ENCODE data around the gene MOV10.
"Not testable (repeated sequence)": the region's sequence is repeated elsewhere in the genome, so short reads cannot be mapped to it uniquely, and the experiment has no call there.

Gene MOV10, protein sequence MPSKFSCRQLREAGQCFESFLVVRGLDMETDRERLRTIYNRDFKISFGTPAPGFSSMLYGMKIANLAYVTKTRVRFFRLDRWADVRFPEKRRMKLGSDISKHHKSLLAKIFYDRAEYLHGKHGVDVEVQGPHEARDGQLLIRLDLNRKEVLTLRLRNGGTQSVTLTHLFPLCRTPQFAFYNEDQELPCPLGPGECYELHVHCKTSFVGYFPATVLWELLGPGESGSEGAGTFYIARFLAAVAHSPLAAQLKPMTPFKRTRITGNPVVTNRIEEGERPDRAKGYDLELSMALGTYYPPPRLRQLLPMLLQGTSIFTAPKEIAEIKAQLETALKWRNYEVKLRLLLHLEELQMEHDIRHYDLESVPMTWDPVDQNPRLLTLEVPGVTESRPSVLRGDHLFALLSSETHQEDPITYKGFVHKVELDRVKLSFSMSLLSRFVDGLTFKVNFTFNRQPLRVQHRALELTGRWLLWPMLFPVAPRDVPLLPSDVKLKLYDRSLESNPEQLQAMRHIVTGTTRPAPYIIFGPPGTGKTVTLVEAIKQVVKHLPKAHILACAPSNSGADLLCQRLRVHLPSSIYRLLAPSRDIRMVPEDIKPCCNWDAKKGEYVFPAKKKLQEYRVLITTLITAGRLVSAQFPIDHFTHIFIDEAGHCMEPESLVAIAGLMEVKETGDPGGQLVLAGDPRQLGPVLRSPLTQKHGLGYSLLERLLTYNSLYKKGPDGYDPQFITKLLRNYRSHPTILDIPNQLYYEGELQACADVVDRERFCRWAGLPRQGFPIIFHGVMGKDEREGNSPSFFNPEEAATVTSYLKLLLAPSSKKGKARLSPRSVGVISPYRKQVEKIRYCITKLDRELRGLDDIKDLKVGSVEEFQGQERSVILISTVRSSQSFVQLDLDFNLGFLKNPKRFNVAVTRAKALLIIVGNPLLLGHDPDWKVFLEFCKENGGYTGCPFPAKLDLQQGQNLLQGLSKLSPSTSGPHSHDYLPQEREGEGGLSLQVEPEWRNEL

DNA sequence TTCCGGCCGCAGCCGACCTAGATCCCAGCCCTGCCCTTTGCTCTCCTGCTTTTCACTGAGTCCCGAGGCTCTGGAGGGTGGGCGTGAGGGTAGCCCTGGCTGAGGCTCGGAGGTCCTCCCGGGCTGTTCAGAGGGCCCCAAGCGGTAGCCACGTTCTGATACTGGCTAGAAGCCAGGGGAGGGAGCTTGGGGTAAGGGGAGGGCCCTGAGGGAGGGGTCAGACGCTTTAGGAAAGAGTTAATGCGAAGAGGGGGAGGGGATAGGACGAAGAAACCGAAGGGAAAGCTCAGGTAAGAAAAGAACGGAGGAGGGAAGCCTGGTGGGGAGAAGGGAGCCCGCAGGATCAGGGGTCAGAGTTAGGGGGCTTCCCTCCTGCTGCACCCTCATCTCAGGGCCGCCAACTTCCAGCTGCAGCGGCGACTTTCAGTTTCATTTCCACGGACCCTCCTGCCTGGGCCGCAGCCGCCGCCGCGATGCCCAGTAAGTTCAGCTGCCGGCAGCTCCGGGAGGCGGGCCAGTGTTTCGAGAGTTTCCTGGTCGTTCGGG, at the start of gene MOV10:
TSS of gene MOV10 (plus strand) at position 220 of the 546 bp plus-strand sequence. CDS start at position 474, 254 bp downstream.
- intact Hi-C loops (cut with micrococcal nuclease): loop anchor here (2.0 to 5.0 kb wide), 2 partner anchors 30 to 47 kb away; no protein-coding TSS in a partner anchor
- Mint-ChIP-seq H3K36me3 (ENCODE audit: low read depth) (peaks cover 46% of the 10 kb centered on the region), H3K9me3 (no peaks in the 10 kb centered on the region), H3K4me1 (ENCODE audit: low read depth) (peaks cover 34% of the 10 kb centered on the region), H3K4me3 (peak within 1 kb of the TSS; percentile 100), H3K27me3 (peaks cover 9% of the 10 kb centered on the region), H3K27ac (peak within 1 kb of the TSS; percentile 100)

DNA sequence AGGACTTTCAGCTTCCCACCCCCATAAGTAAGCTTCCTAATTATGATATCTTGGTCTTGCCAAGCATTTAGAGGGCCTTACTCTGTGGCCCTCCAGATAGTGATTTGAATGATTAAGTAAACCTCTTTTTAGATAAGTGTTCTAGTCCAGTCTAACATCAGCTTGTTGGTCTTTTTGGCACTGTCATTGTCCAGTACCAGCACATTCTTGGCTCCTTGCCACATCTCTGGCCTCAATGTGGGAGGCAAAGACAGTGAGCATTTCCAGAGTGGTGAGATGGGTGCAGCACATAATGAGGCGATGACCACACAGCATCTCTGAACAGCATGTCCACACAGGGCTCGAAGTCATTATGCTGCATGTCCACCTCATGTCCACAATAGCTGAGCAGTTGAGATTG, 48.8 kb upstream of the MOV10 start:
- Mint-ChIP-seq H3K4me1 (ENCODE audit: low read depth) (peaks cover 50% of the 10 kb centered on the region), H3K36me3 (ENCODE audit: low read depth) (peaks cover 60% of the 10 kb centered on the region), H3K9me3 (no peaks in the 10 kb centered on the region), H3K27ac (no peak overlapping the region), H3K27me3 (no peaks in the 10 kb centered on the region), H3K4me3 (no peak overlapping the region)
- intact Hi-C loops (cut with micrococcal nuclease): loop anchor here (5.0 kb wide), 1 partner anchor 47 kb away; the partner anchor contains the start of gene MOV10

DNA sequence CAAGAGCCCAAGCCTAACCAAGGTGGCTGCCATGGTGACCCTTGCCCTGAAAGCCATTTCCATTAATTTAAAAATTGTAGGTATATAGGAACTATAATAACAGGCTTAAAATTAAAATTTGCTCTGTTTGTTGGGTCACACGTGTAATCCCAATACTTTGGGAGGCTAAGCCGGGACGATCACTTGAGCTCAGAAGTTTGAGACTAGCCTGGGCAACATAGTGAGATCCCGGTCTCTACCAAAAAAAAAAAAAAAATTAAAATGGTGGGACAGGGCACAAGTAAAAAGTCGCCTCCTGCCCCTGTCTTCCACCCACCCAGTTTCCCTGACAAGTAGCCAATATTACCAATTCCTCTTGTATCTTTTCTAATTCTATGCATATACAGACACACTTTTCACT, 48.3 kb upstream of the MOV10 start:
- H3K27me3 Mint-ChIP-seq: no peaks in the 10 kb centered on the region
- no peaks in the 10 kb centered on the region for H3K9me3 Mint-ChIP-seq
- intact Hi-C loops (cut with micrococcal nuclease): loop anchor here (5.0 kb wide), 1 partner anchor 46 kb away; the partner anchor contains the start of gene MOV10
- H3K4me3 Mint-ChIP-seq: no peak overlapping the region
- H3K4me1 Mint-ChIP-seq (ENCODE audit: low read depth): peaks cover 46% of the 10 kb centered on the region
- H3K36me3 Mint-ChIP-seq (ENCODE audit: low read depth): peaks cover 60% of the 10 kb centered on the region
- H3K27ac Mint-ChIP-seq: no peak overlapping the region

DNA sequence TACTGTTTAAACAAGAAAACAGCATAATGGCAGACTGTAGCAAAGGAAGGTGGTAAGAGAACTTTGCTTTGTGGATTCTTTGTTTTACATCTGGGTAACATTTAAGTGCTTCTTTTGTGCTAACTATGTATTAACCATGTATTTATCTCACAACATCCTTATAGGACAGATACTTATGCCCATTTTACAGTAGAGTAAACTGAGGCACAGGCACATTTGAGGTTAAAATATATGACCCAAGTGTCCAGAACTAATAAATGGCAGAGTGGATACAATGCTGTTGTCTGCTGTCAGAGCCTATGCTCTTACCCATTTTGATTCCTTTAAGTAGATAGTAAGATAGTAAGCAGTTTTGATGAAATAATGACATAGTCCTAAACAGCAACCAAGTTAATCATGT, 47.6 kb upstream of the MOV10 start:
- peaks cover 47% of the 10 kb centered on the region for H3K4me1 Mint-ChIP-seq (ENCODE audit: low read depth)
- intact Hi-C loops (cut with micrococcal nuclease): loop anchor here (5.0 kb wide), 1 partner anchor 45 kb away; the partner anchor contains the start of gene MOV10
- H3K9me3 Mint-ChIP-seq: no peaks in the 10 kb centered on the region
- no peak overlapping the region for H3K27ac Mint-ChIP-seq
- H3K36me3 Mint-ChIP-seq (ENCODE audit: low read depth): peaks cover 66% of the 10 kb centered on the region
- no peak overlapping the region for H3K4me3 Mint-ChIP-seq
- no peaks in the 10 kb centered on the region for H3K27me3 Mint-ChIP-seq

DNA sequence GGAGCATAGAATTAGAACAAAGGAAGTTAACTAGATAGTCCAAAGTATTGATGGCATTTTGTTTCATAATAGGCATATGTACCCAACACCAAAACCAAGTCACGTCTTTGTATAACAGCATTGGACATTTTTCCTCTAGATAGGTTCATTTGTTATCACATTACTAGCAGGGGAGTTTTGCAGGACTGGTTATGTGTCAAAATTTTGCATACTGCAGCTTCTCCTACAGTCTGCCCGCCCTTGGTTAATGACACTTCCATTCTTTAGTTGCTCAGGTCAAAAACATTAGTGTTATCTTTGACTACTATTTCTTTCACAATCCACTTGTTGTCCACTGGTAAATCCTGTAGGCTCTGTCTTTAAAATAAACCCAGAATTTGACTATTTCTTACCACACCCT, 45.9 kb upstream of the MOV10 start:
- no peaks in the 10 kb centered on the region for H3K9me3 Mint-ChIP-seq
- no peak overlapping the region for H3K27ac Mint-ChIP-seq
- peaks cover 71% of the 10 kb centered on the region for H3K36me3 Mint-ChIP-seq (ENCODE audit: low read depth)
- peaks cover 52% of the 10 kb centered on the region for H3K4me1 Mint-ChIP-seq (ENCODE audit: low read depth)
- no peak overlapping the region for H3K4me3 Mint-ChIP-seq
- intact Hi-C loops (cut with micrococcal nuclease): loop anchor here (5.0 kb wide), 1 partner anchor 44 kb away; the partner anchor contains the start of gene MOV10
- no peaks in the 10 kb centered on the region for H3K27me3 Mint-ChIP-seq

DNA sequence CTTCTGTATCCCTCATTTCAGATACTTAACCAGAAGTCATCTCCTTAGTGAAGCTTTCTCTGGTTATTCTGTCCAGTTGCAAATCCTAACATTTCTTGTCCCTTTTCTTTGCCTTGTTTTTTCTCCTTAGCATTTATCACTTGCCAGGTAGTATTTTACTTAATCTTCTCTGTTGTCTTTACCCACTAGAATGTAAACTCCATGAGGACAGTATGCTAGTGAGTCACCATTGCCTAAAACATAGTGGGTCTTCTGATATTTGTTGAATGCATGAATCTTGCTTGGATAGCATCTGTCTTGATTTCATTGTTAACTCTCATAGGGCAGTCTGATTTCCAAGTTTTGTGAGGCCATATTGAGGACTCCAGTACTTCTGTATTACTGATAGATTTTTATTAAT, 45.2 kb upstream of the MOV10 start:
- no peak overlapping the region for H3K27ac Mint-ChIP-seq
- H3K4me3 Mint-ChIP-seq: no peak overlapping the region
- H3K9me3 Mint-ChIP-seq: no peaks in the 10 kb centered on the region
- no peaks in the 10 kb centered on the region for H3K27me3 Mint-ChIP-seq
- H3K36me3 Mint-ChIP-seq (ENCODE audit: low read depth): peaks cover 74% of the 10 kb centered on the region
- H3K4me1 Mint-ChIP-seq (ENCODE audit: low read depth): peaks cover 60% of the 10 kb centered on the region
- intact Hi-C loops (cut with micrococcal nuclease): loop anchor here (5.0 kb wide), 1 partner anchor 43 kb away; the partner anchor contains the start of gene MOV10

DNA sequence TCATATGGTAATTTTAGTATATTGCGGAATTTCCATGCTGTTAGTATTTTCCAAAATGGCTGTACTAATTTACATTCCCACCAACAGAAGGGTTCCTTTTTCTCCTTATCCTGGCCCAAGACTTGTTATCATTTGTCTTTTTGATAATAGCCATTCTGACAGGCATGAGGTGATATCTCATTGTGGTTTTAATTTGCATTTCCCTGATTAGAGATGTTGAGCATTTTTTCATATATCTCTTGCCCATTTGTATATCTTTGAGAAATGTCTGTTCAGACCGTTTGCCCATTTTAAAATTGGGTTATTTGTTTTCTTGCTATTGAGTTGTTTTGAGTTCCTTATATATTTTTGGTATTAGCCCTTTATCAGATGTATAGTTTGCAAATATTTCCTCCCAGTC, 40.8 kb upstream of the MOV10 start:
- H3K4me1 Mint-ChIP-seq (ENCODE audit: low read depth): peaks cover 60% of the 10 kb centered on the region
- H3K4me3 Mint-ChIP-seq: no peak overlapping the region
- H3K27me3 Mint-ChIP-seq: no peaks in the 10 kb centered on the region
- intact Hi-C loops (cut with micrococcal nuclease): no loop called here
- no peaks in the 10 kb centered on the region for H3K9me3 Mint-ChIP-seq
- peaks cover 56% of the 10 kb centered on the region for H3K36me3 Mint-ChIP-seq (ENCODE audit: low read depth)
- no peak overlapping the region for H3K27ac Mint-ChIP-seq

DNA sequence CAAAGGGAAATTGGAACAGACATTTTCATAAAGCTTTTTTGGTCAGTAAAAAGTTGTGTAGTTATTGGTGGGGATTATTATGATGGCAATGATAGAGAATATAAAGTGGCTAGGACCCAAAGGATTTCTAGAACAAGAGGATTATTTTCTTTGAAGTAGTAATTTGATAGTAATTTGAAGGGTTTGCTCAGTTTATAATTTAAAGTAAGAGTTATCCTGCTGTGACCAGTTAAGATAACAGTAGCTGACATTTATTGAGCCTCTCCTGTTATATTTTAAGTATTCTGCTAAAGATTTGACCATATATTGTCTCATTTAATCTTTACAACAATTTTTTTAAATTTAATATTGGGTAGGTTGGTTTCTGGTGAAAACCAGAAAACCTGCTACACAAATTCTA, 40.1 kb upstream of the MOV10 start:
- Mint-ChIP-seq H3K4me3 (no peak overlapping the region), H3K36me3 (ENCODE audit: low read depth) (peaks cover 48% of the 10 kb centered on the region), H3K4me1 (ENCODE audit: low read depth) (peaks cover 53% of the 10 kb centered on the region), H3K27ac (no peak overlapping the region), H3K9me3 (no peaks in the 10 kb centered on the region), H3K27me3 (no peaks in the 10 kb centered on the region)
- intact Hi-C loops (cut with micrococcal nuclease): no loop called here

DNA sequence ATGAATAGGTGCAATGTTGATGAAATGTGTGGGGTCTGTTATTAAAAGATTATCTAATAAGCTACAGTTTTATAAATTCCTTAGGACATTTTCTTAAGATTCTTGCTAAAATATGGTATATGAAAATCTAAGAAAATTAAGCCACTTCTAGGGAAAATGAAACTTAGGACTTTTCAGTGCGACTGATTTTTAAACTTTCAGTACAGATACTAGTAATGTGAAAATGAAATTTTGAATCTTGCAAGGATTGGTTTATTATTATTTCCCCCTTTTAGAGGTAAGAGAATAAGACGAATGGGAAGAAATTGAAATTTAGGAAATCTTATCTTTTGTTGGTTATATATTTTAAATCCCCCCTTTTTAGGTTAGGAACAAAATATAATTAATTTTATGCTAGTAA, 38.4 kb upstream of the MOV10 start:
- Mint-ChIP-seq H3K4me1 (ENCODE audit: low read depth) (peaks cover 48% of the 10 kb centered on the region), H3K27me3 (no peaks in the 10 kb centered on the region), H3K27ac (no peak overlapping the region), H3K4me3 (no peak overlapping the region), H3K36me3 (ENCODE audit: low read depth) (peaks cover 34% of the 10 kb centered on the region), H3K9me3 (no peaks in the 10 kb centered on the region)
- intact Hi-C loops (cut with micrococcal nuclease): no loop called here

DNA sequence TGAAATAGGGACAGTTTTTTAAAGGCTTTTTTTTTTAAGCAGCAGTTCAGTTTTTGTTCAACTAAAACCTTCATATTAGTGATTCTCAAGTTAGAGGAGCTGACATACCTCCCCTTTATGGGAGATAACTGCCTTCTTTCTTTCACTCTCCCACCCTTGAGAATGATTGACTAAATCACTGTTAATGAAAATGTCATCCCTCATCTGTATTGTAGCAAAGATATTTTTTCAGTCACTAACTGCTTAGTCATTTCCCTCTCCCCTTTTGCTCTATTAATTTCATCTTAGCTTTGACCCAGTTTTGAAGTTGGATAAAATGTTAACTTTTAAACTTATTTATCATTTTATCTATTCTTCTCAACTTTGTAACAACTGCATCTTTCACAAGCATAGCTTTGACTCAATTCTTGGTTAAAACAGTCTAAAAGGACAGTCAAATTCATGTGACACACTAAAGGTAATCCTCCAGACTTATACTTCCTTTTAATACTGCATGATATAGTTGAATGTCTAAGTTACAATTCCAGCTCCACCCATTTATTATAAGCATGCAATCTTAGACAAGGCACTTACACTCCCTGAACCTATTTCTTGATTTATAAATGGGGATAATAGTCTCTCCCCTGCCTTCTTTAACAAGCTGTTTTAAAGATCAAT, 37.7 kb upstream of the MOV10 start:
- Mint-ChIP-seq H3K27me3 (no peaks in the 10 kb centered on the region), H3K36me3 (ENCODE audit: low read depth) (peaks cover 28% of the 10 kb centered on the region), H3K4me3 (no peak overlapping the region), H3K4me1 (ENCODE audit: low read depth) (peaks cover 48% of the 10 kb centered on the region), H3K9me3 (no peaks in the 10 kb centered on the region), H3K27ac (no peak overlapping the region)
- intact Hi-C loops (cut with micrococcal nuclease): no loop called here

DNA sequence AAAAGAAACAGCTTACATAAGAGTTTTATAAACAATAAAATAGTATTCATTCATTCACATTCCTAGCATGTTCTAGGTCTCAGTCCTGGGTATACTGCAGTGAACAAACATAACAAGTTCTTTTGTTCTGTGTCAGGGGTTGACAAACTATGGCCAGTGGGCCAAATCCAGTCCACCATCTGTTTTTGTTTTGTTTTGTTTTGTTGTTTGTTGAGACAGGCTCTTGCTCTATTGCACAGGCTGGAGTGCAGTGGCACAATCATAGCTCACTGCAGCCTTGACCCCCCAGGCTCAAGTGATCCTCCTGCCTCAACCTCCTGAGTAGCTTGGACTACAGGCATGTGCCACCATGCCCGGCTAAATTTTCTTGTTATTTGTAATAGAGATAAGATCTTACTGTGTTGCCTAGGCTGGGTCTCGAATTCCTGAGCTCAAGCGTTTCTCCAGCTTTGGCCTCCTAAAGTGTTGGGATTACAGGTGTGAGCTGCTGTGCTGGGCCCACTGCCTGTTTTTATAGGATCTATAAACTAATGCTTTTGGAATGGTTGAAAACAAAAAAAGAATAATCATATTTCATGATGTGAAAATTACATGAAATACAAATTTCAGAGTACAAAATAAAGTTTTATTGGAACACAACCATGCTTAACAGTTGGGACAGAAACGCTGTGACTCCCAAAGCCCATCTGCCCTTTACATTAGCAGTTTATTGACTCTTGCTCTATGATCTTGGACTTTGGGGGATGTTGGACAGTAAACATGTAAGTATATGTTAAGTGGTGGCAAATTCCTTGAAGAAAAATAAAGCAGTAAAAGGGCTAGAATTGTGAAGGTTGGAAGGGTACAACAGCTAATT, 37.0 kb upstream of the MOV10 start:
- intact Hi-C loops (cut with micrococcal nuclease): no loop called here
- Mint-ChIP-seq H3K27me3 (no peaks in the 10 kb centered on the region), H3K4me3 (no peak overlapping the region), H3K27ac (peak overlapping the region; percentile 33), H3K36me3 (ENCODE audit: low read depth) (peaks cover 28% of the 10 kb centered on the region), H3K4me1 (ENCODE audit: low read depth) (peaks cover 41% of the 10 kb centered on the region), H3K9me3 (no peaks in the 10 kb centered on the region)

DNA sequence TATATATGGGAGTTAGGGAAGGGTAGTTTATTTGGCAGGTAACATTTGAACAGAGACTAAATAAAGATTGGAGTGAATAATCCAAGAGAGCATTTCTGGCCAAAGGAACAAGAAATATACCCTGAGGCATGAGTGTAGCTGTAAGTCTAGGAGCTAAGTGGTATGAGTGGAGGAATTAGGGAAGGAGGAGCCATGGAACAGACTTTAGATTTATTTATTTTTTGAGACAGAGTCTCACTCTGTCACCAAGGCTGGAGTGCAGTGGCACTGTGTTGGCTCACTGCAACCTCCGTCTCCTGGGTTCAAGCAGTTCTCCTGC, 36.4 kb upstream of the MOV10 start:
- H3K36me3 Mint-ChIP-seq (ENCODE audit: low read depth): peaks cover 27% of the 10 kb centered on the region

DNA sequence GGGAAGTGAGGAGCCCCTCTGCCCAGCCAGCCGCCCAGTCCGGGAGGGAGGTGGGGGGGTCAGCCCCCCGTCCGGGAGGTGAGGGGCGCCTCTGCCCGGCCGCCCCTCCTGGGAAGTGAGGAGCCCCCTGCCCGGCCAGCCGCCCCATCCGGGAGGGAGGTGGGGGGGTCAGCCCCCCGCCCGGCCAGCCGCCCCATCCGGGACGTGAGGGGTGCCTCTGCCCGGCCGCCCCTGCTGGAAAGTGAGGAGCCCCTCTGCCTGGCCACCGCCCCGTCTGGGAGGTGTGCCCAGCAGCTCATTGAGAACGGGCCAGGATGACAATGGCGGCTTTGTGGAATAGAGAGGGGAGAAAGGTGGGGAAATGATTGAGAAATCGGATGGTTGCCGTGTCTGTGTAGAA, 34.0 kb upstream of the MOV10 start:
- H3K27ac Mint-ChIP-seq; H3K4me3 Mint-ChIP-seq; H3K27me3 Mint-ChIP-seq; H3K9me3 Mint-ChIP-seq; intact Hi-C loops (cut with micrococcal nuclease): not testable (repeated sequence)
- H3K4me1 Mint-ChIP-seq (ENCODE audit: low read depth): peaks cover 20% of the 10 kb centered on the region
- peaks cover 30% of the 10 kb centered on the region for H3K36me3 Mint-ChIP-seq (ENCODE audit: low read depth)

More for the DNA sequence above, 36.4 kb upstream of the MOV10 start:
- no peaks in the 10 kb centered on the region for H3K9me3 Mint-ChIP-seq
- intact Hi-C loops (cut with micrococcal nuclease): no loop called here
- no peak overlapping the region for H3K27ac Mint-ChIP-seq
- no peak overlapping the region for H3K4me3 Mint-ChIP-seq
- peaks cover 39% of the 10 kb centered on the region for H3K4me1 Mint-ChIP-seq (ENCODE audit: low read depth)
- no peaks in the 10 kb centered on the region for H3K27me3 Mint-ChIP-seq
